HG03432 (cell line): ENCODE measurements around the gene PGAP6.
"Not testable (repeated sequence)": the region's sequence is repeated elsewhere in the genome, so short reads cannot be mapped to it uniquely, and the experiment has no call there.

Experiments used
- ATAC-seq: cut with Tn5 transposase; IDR thresholded peaks from one replicate; pipeline ENCODE4 v1.9.1; 2021; ENCODE audit warnings: mild to moderate bottlenecking, moderate library complexity; ENCODE audit not compliant: unreplicated experiment

PGAP6 gene

GRCh38 chr16:352547-353403, 29.0 kb downstream of the PGAP6 start, which contains the start of gene AXIN1:
TSS of gene AXIN1 (minus strand) at chr16:352723. CDS start at chr16:347025, 5,698 bp downstream.
- peak; percentile 66 for ATAC-seq

GRCh38 chr16:351804-352520, 29.8 kb downstream of the PGAP6 start:
- peak; percentile 22 for ATAC-seq

- ATAC-seq: no peak
Observed at GRCh38 chr16:350203-350602, 31.6 kb downstream of the PGAP6 start.

- no peak for ATAC-seq
Observed at GRCh38 chr16:349211-349610, 32.6 kb downstream of the PGAP6 start.

- ATAC-seq: not testable (repeated sequence)
Observed at GRCh38 chr16:348495-348894, 33.3 kb downstream of the PGAP6 start.

GRCh38 chr16:347203-347602, 34.6 kb downstream of the PGAP6 start:
- ATAC-seq: no peak

GRCh38 chr16:346587-346986, 35.2 kb downstream of the PGAP6 start:
- ATAC-seq: no peak

GRCh38 chr16:345772-346171, 36.0 kb downstream of the PGAP6 start:
- ATAC-seq: no peak

- no peak for ATAC-seq
Observed at GRCh38 chr16:342455-343213, 39.1 kb downstream of the PGAP6 start.

- ATAC-seq: not testable (repeated sequence)
Observed at GRCh38 chr16:341974-342336, 39.8 kb downstream of the PGAP6 start.

- ATAC-seq: not testable (repeated sequence)
Observed at GRCh38 chr16:341095-341973, 40.4 kb downstream of the PGAP6 start.

GRCh38 chr16:340370-341091, 41.2 kb downstream of the PGAP6 start:
- ATAC-seq: no peak

GRCh38 chr16:339680-340079, 42.1 kb downstream of the PGAP6 start:
- no peak for ATAC-seq

GRCh38 chr16:337975-338575, 43.7 kb downstream of the PGAP6 start:
- no peak for ATAC-seq

- no peak for ATAC-seq
Observed at GRCh38 chr16:337437-337836, 44.3 kb downstream of the PGAP6 start.

- no peak for ATAC-seq
Observed at GRCh38 chr16:336269-336668, 45.5 kb downstream of the PGAP6 start.

- not testable (repeated sequence) for ATAC-seq
Observed at GRCh38 chr16:334861-335632, 46.7 kb downstream of the PGAP6 start.

GRCh38 chr16:334164-334832, 47.5 kb downstream of the PGAP6 start:
- ATAC-seq: not testable (repeated sequence)
